Measurements from ENCODE around the gene SULF2.

The SULF2 gene

GRCh38 chr20:47760686-47761481, 24.4 kb downstream of the SULF2 start:
- DNase-seq: no peak

GRCh38 chr20:47758517-47759450, 26.5 kb downstream of the SULF2 start:
- no peak for DNase-seq

- no peak for DNase-seq
Measured at GRCh38 chr20:47757145-47758035, 27.9 kb downstream of the SULF2 start.

GRCh38 chr20:47754946-47755652, 30.2 kb downstream of the SULF2 start:
- DNase-seq: no peak

- no peak for DNase-seq
Measured at GRCh38 chr20:47754388-47754715, 30.9 kb downstream of the SULF2 start.

GRCh38 chr20:47753576-47754387, 31.5 kb downstream of the SULF2 start:
- DNase-seq: no peak

- no peak for DNase-seq
Measured at GRCh38 chr20:47751449-47751848, 33.8 kb downstream of the SULF2 start.

- DNase-seq: no peak
Measured at GRCh38 chr20:47749339-47749738, 35.9 kb downstream of the SULF2 start.

GRCh38 chr20:47748823-47749222, 36.5 kb downstream of the SULF2 start:
- peak; percentile 21 for DNase-seq

GRCh38 chr20:47748069-47748468, 37.2 kb downstream of the SULF2 start:
- DNase-seq: no peak

- DNase-seq: no peak
Measured at GRCh38 chr20:47747669-47748031, 37.6 kb downstream of the SULF2 start.

GRCh38 chr20:47744803-47745202, 40.5 kb downstream of the SULF2 start:
- no peak for DNase-seq

- DNase-seq: no peak
Measured at GRCh38 chr20:47743671-47744070, 41.6 kb downstream of the SULF2 start.

GRCh38 chr20:47741669-47742608, 43.3 kb downstream of the SULF2 start:
- no peak for DNase-seq

GRCh38 chr20:47740862-47741184, 44.5 kb downstream of the SULF2 start:
- no peak for DNase-seq

GRCh38 chr20:47740121-47740861, 45.0 kb downstream of the SULF2 start:
- DNase-seq: no peak

GRCh38 chr20:47737923-47738322, 47.4 kb downstream of the SULF2 start:
- no peak for DNase-seq

GRCh38 chr20:47736570-47737152, 48.6 kb downstream of the SULF2 start:
- DNase-seq: no peak
